Esophagus (tissue), 2 donors: ENCODE measurements around the gene PKP1. TPM values are rescaled to one million over a fixed set of nuclear protein-coding genes. Genes with fewer than 3 reads are reported as not detected.

ENCODE experiments used
- H3K27ac ChIP-seq, 2 donors: one replicate each; pipeline ENCODE4 v1.5.1; 2013; ENCODE audit warnings: low read depth in 2 of 2, mild to moderate bottlenecking in 2 of 2, inconsistent platforms in 1 of 2, low read length in 1 of 2, moderate library complexity in 1 of 2
- H3K27me3 ChIP-seq, 2 donors: one replicate each; pipeline ENCODE4 v1.6.1; 2013; ENCODE audit warnings: low read length in 2 of 2, control low read depth in 1 of 2, mild to moderate bottlenecking in 1 of 2; ENCODE audit not compliant: insufficient read depth in 2 of 2, control insufficient read depth in 1 of 2
- H3K36me3 ChIP-seq, 2 donors: one replicate each; pipeline ENCODE4 v1.6.1; 2013; ENCODE audit warnings: low read length in 1 of 2; ENCODE audit not compliant: control insufficient read depth in 2 of 2, insufficient read depth in 2 of 2
- H3K4me1 ChIP-seq, 2 donors: one replicate each; pipeline ENCODE4 v1.6.1; 2013; ENCODE audit warnings: low read length in 1 of 2; ENCODE audit not compliant: control insufficient read depth in 2 of 2, insufficient read depth in 2 of 2
- H3K4me3 ChIP-seq, 2 donors: one replicate each; pipeline ENCODE4 v1.5.1; 2013; ENCODE audit warnings: low read length in 2 of 2, mild to moderate bottlenecking in 2 of 2, low read depth in 1 of 2, moderate library complexity in 1 of 2
- H3K9me3 ChIP-seq, 2 donors: one replicate each; pipeline ENCODE4 v1.6.1; 2013; ENCODE audit warnings: mild to moderate bottlenecking in 2 of 2, low read depth in 1 of 2, low read length in 1 of 2, moderate library complexity in 1 of 2; ENCODE audit not compliant: control insufficient read depth in 2 of 2, insufficient read depth in 1 of 2
- WGBS, 2 donors: extraction: QIAGEN DNeasy Blood & Tissue Kit; methylation state at CpG; one replicate each; pipeline ENCODE4 v1.1.7; 2013; 5-methylcytosine and 5-hydroxymethylcytosine counted together
- polyA plus RNA-seq, 2 donors: library from polyadenylated mRNA; stranded (reverse); fragments of 200-250 nt; gene quantifications; one replicate each; pipeline ENCODE4 v1.2.3, GENCODE V29; 2013
- donor health status: healthy with polysubstance abuse.
- donor health status: Bipolar disorder and iron deficiency.

PKP1 gene
- polyA plus RNA-seq, 2 donors = 124 to 282 TPM

- 91 to 92% methylated on average over 12 of the region's 12 CpGs for WGBS, 2 donors
- Histone ChIP-seq H3K4me1 (peaks cover 0 to 24% of the 10 kb centered on the region in 2 donors), H3K27me3 (no peaks in the 10 kb centered on the region), H3K27ac (no peak overlapping the region), H3K9me3 (no peaks in the 10 kb centered on the region), H3K4me3 (no peak overlapping the region), H3K36me3 (peaks cover 0 to 78% of the 10 kb centered on the region in 2 donors)
Measured at GRCh38 chr1:201322653-201323510, 39.6 kb downstream of the PKP1 start.

GRCh38 chr1:201324306-201324705 is 41.0 kb downstream of the PKP1 start:
- H3K4me1 ChIP-seq = peaks cover 0 to 26% of the 10 kb centered on the region in 2 donors
- H3K4me3 ChIP-seq = no peak overlapping the region
- H3K27me3 ChIP-seq = no peaks in the 10 kb centered on the region
- peaks cover 0 to 84% of the 10 kb centered on the region in 2 donors for H3K36me3 ChIP-seq
- 93 to 95% methylated on average over 4 of the region's 4 CpGs for WGBS, 2 donors
- H3K27ac ChIP-seq = no peak overlapping the region
- no peaks in the 10 kb centered on the region for H3K9me3 ChIP-seq

DNA sequence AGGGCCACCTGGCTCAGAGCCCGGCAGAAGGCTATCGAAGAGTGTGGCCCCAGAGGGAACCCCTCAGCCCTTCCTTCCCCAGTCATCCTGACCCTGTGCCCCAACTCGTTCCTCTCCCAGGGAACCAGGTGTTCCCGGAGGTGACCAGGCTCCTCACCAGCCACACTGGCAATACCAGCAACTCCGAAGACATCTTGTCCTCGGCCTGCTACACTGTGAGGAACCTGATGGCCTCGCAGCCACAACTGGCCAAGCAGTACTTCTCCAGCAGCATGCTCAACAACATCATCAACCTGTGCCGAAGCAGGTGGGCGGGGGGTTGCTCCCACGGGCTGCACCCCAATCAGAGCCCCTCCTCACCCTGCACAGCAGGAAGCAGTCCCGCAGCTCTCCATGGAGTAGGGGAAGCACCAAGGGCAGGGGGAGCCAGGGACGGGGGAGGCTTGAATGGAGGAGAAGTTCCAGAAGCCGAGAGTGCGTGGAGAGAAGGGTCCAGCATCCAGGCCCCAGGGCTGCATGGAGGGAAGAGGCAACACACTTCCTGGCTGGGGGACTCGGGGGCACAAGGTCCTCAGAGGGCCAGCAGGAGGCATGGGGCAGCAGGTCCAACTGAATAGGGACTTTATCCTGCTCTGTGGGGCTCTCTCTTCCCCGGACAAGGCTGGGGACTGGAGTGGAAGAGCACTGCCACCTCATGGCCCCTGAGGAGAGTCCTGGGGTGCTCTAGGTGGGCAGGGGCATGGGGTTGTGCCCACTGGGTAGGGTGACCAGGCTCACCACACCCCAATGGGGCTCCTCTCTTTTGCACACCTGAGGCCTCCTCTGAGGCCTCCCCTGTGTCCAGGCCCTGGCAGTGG is 41.7 kb downstream of the PKP1 start:
- WGBS, 2 donors = 72 to 75% methylated on average over 16 of the region's 16 CpGs
- Histone ChIP-seq H3K4me1 (peaks cover 0 to 26% of the 10 kb centered on the region in 2 donors), H3K36me3 (peaks cover 0 to 81% of the 10 kb centered on the region in 2 donors)

DNA sequence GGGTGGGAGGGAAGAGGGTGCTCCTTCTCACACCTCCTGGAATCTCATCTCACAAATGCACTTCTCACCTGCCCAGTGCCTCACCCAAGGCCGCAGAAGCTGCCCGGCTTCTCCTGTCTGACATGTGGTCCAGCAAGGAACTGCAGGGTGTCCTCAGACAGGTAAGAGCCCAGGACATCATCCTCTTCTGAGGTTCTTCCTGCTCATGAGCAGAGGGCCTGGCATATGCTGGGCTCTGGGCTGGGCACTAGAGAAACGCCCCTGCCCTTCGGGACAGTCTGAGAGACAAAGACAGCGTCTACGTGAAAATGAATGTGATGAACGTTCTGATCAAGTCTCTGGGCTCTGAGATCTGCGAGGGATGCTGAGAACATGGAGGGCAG is 42.4 kb downstream of the PKP1 start:
- H3K27ac ChIP-seq = peak overlapping the region in 1 of 2 donors; percentile 16
- peaks cover 0 to 79% of the 10 kb centered on the region in 2 donors for H3K36me3 ChIP-seq
- WGBS, 2 donors = 91 to 93% methylated on average over 8 of the region's 8 CpGs
- no peak overlapping the region for H3K4me3 ChIP-seq
- H3K9me3 ChIP-seq = no peaks in the 10 kb centered on the region
- no peaks in the 10 kb centered on the region for H3K27me3 ChIP-seq
- H3K4me1 ChIP-seq = peaks cover 0 to 26% of the 10 kb centered on the region in 2 donors

More for the DNA sequence above, 41.7 kb downstream of the PKP1 start:
- Histone ChIP-seq H3K9me3 (no peaks in the 10 kb centered on the region), H3K27me3 (no peaks in the 10 kb centered on the region), H3K27ac (peak overlapping the region in 1 of 2 donors; percentile 3), H3K4me3 (no peak overlapping the region)

DNA sequence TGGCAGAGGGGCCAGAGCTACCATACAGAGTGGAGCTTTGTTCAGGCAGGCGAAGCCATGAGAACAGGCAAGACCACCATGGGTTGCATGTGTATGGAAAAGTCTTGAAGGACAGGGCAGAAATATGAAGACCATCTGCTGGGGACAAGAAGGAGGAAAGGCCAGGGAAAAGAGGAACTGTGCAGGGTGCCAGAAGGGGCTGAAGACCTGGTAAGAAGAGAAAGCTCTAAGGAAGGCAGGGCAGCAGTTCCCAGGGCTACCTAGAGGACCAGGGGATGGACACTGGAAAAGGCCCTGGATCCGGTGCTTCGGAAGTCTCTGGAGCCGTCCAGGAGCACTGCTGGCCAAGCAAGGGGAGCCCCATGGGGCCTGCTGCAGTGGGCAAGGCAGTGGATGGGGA is 43.4 kb downstream of the PKP1 start:
- peaks cover 0 to 79% of the 10 kb centered on the region in 2 donors for H3K36me3 ChIP-seq
- WGBS, 2 donors = 76 to 90% methylated on average over 4 of the region's 4 CpGs
- H3K4me3 ChIP-seq = no peak overlapping the region
- peaks cover 0 to 26% of the 10 kb centered on the region in 2 donors for H3K4me1 ChIP-seq
- H3K9me3 ChIP-seq = no peaks in the 10 kb centered on the region
- peak overlapping the region; percentile 26 to 75 for H3K27ac ChIP-seq
- H3K27me3 ChIP-seq = no peaks in the 10 kb centered on the region

DNA sequence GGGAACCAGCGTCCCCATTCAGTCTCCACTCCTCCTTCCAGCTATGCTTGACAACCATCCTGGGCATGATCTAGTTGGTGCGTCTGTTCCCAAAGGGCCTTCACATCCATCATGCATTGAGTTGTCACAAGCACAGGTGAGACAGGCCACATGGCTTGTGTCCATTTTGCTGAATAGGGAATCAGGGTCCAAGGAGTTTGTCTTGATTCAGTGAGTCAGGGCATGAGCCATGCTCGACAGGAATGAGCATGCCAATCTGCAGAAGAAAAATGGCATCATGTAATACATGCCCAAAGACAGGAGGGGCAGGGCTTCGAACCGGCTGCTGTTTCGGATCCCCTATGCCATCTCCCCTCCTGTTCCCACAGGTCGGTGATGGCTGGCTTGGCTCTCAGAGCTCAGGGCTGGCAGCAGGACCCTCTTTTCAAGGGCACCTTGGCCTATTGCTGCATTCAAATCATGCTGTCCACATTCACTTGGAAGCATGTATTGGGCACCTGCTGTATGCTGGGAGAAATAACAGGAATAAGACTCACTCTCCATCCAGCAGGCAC is 44.5 kb downstream of the PKP1 start:
- 54 to 75% methylated on average over 7 of the region's 7 CpGs for WGBS, 2 donors
- H3K4me1 ChIP-seq = peaks cover 0 to 28% of the 10 kb centered on the region in 2 donors
- peaks cover 0 to 69% of the 10 kb centered on the region in 2 donors for H3K36me3 ChIP-seq
- no peaks in the 10 kb centered on the region for H3K9me3 ChIP-seq
- peak overlapping the region; percentile 8 to 75 for H3K27ac ChIP-seq
- no peaks in the 10 kb centered on the region for H3K27me3 ChIP-seq
- H3K4me3 ChIP-seq = no peak overlapping the region

DNA sequence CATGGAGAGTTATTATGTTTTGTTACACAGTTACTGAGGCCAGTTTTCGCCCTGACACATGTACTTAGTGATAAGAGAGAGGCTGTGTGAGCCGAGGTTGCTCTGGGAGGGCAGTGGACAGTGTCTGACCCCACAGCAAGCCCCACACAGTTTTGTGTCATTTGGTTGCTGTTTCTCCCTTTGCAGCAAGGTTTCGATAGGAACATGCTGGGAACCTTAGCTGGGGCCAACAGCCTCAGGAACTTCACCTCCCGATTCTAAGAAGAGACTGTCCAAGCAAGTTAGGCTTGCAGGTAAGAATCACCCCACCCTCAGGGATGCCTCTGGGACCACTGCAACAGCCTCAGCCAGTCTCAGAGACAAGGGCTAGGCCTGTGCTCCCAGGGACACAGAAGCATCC is 45.3 kb downstream of the PKP1 start:
- Histone ChIP-seq H3K4me3 (no peak overlapping the region), H3K4me1 (peaks cover 0 to 28% of the 10 kb centered on the region in 2 donors), H3K27ac (peak overlapping the region; percentile 3 to 37), H3K36me3 (peaks cover 0 to 62% of the 10 kb centered on the region in 2 donors), H3K27me3 (no peaks in the 10 kb centered on the region), H3K9me3 (no peaks in the 10 kb centered on the region)
- 70 to 72% methylated on average over 4 of the region's 4 CpGs for WGBS, 2 donors

DNA sequence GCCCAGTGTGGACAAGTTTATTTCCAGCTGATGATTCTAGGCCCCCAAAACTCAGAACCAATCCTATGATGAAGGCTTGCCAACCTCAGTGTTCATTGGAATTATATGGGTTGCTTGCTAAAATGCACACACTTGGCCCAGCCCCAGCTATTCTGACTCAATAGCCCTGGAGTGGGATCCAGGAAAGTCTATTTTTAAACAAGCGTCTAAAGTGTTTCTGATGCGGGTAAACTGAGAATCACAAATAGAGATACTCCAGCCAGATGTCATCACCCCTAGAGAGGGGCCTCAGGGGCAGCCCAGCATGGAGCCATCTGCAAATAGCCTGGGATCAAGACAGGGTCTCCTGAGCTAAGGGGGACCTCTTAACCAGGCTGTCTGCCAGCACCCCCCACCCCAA is 46.0 kb downstream of the PKP1 start:
- H3K27ac ChIP-seq = peak overlapping the region in 1 of 2 donors; percentile 50

DNA sequence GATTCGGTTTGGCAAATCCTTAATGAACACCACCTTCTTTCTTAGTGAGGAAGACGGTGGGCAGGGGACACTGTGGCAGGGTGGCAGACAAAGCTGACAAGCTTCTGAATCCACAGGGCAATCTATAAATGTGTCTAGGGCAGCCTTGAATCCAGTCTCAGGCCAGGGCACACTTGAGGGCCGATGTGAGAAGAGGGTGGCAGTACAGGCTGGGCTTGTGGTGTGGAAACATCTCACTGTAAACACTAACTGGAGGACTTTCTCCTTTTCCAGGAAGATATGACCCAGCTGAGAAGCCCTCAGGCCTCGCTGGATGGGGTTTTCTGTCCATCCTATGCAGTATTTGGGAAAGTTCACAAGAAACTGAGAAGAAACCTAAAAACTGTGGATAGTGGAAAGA is 46.5 kb downstream of the PKP1 start:
- no peaks in the 10 kb centered on the region for H3K9me3 ChIP-seq
- 66 to 79% methylated on average over 4 of the region's 4 CpGs for WGBS, 2 donors
- H3K4me1 ChIP-seq = peaks cover 0 to 29% of the 10 kb centered on the region in 2 donors
- H3K27me3 ChIP-seq = no peaks in the 10 kb centered on the region
- no peak overlapping the region for H3K4me3 ChIP-seq
- H3K36me3 ChIP-seq = peaks cover 0 to 50% of the 10 kb centered on the region in 2 donors
- H3K27ac ChIP-seq = peak overlapping the region; percentile 1 to 50

More for the DNA sequence above, 46.0 kb downstream of the PKP1 start:
- Histone ChIP-seq H3K4me1 (peaks cover 0 to 28% of the 10 kb centered on the region in 2 donors), H3K36me3 (peaks cover 0 to 56% of the 10 kb centered on the region in 2 donors), H3K9me3 (no peaks in the 10 kb centered on the region), H3K27me3 (no peaks in the 10 kb centered on the region), H3K4me3 (no peak overlapping the region)
- WGBS, 2 donors = 42 to 61% methylated on average over 2 of the region's 2 CpGs
